HepG2 (cell line): ENCODE measurements around the gene ESYT1. TPM values are rescaled to one million over a fixed set of nuclear protein-coding genes. Genes with fewer than 3 reads are reported as not detected.
A peak's percentile ranks its signal among the peaks of the same experiment; 100 is the strongest.

Source experiments
- ARNT ChIP-seq: fragments of 450-650 bp; IDR thresholded peaks from 2 replicates; pipeline ENCODE4 v1.6.1; 2017
- FIP1L1 ChIP-seq: fragments of 200-400 bp; formaldehyde crosslinking; IDR thresholded peaks from 2 replicates; pipeline ENCODE4 v1.6.1; 2018; ENCODE audit warnings: low read depth, mild to moderate bottlenecking, low read length, moderate library complexity, borderline replicate concordance; ENCODE audit not compliant: insufficient read depth
- FLYWCH1 ChIP-seq: sonication (generic); formaldehyde crosslinking; IDR thresholded peaks from 2 replicates; pipeline ENCODE4 v1.8.1; 2023; ENCODE audit warnings: mild to moderate bottlenecking, missing genetic modification reagents
- GLI4 ChIP-seq: sonication (generic); formaldehyde crosslinking; IDR thresholded peaks from 2 replicates; pipeline ENCODE4 v1.5.1; 2020; ENCODE audit warnings: missing genetic modification reagents, mild to moderate bottlenecking, moderate library complexity, borderline replicate concordance
- HNRNPK ChIP-seq: fragments of 200-400 bp; formaldehyde crosslinking; IDR thresholded peaks from 2 replicates; pipeline ENCODE4 v1.6.1; 2018; ENCODE audit warnings: low read length, low read depth, moderate library complexity, mild to moderate bottlenecking; ENCODE audit not compliant: poor library complexity, severe bottlenecking
- KAT8 ChIP-seq: IDR thresholded peaks from 2 replicates; pipeline ENCODE4 v1.6.1; 2016; ENCODE audit warnings: missing genetic modification reagents, missing compliant biosample characterization
- KLF11 ChIP-seq: IDR thresholded peaks from 2 replicates; pipeline ENCODE4 v1.6.1; 2016; ENCODE audit warnings: missing compliant biosample characterization
- MAFK ChIP-seq, 2 experiments: IDR thresholded peaks in 1 of 2; conservative IDR thresholded peaks in 1 of 2; 2 replicates each; pipeline ENCODE4 v1.6.1; 2011; ENCODE audit warnings: improper control_type of control experiment in 2 of 2, low read length in 2 of 2
- MXD4 ChIP-seq: IDR thresholded peaks from 2 replicates; pipeline ENCODE4 v1.6.1; 2016; ENCODE audit warnings: mild to moderate bottlenecking, missing biosample characterization, missing genetic modification reagents
- NBN ChIP-seq: fragments of 450-650 bp; conservative IDR thresholded peaks from 2 replicates; pipeline ENCODE4 v1.6.1; 2017
- NFE2 ChIP-seq: sonication (generic); formaldehyde crosslinking; IDR thresholded peaks from 2 replicates; pipeline ENCODE4 v1.4.0; 2020; ENCODE audit warnings: missing genetic modification reagents
- SP140L ChIP-seq: sonication (generic); formaldehyde crosslinking; IDR thresholded peaks from 2 replicates; pipeline ENCODE4 v1.4.0; 2020; ENCODE audit warnings: missing genetic modification reagents, borderline replicate concordance
- SSRP1 ChIP-seq: IDR thresholded peaks from 2 replicates; pipeline ENCODE4 v1.6.1; 2016; ENCODE audit warnings: control low read depth
- STAG1 ChIP-seq: sonication (generic); formaldehyde crosslinking; IDR thresholded peaks from 2 replicates; pipeline ENCODE4 v1.4.0; 2020; ENCODE audit warnings: missing genetic modification reagents
- TP53 ChIP-seq: sonication (generic); formaldehyde crosslinking; conservative IDR thresholded peaks from 2 replicates; pipeline ENCODE4 v1.4.0; 2020; ENCODE audit warnings: missing genetic modification reagents
- U2AF1 ChIP-seq: fragments of 200-400 bp; formaldehyde crosslinking; optimal IDR thresholded peaks from 2 replicates; pipeline ENCODE3; 2017; ENCODE audit warnings: mild to moderate bottlenecking, low read depth, low read length
- ZNF264 ChIP-seq: sonication (generic); formaldehyde crosslinking; IDR thresholded peaks from 2 replicates; pipeline ENCODE4 v1.4.0; 2020; ENCODE audit warnings: missing genetic modification reagents
- ZNF350 ChIP-seq: sonication (generic); formaldehyde crosslinking; IDR thresholded peaks from 2 replicates; pipeline ENCODE4 v1.4.0; 2020; ENCODE audit warnings: mild to moderate bottlenecking, low read depth, missing genetic modification reagents, borderline replicate concordance
- ZNF446 ChIP-seq: sonication (generic); formaldehyde crosslinking; IDR thresholded peaks from 2 replicates; pipeline ENCODE4 v1.5.0; 2020; ENCODE audit warnings: mild to moderate bottlenecking, missing genetic modification reagents
- ZNF460 ChIP-seq: sonication (generic); formaldehyde crosslinking; IDR thresholded peaks from 2 replicates; pipeline ENCODE4 v1.5.1; 2020; ENCODE audit warnings: missing genetic modification reagents, mild to moderate bottlenecking, borderline replicate concordance
- ZNF484 ChIP-seq: sonication (generic); formaldehyde crosslinking; IDR thresholded peaks from 2 replicates; pipeline ENCODE4 v1.5.1; 2020; ENCODE audit warnings: mild to moderate bottlenecking, low read depth, missing genetic modification reagents, borderline replicate concordance
- ZNF550 ChIP-seq: sonication (generic); formaldehyde crosslinking; IDR thresholded peaks from 2 replicates; pipeline ENCODE4 v1.4.0; 2020; ENCODE audit warnings: mild to moderate bottlenecking, missing genetic modification reagents, borderline replicate concordance
- ZNF564 ChIP-seq: sonication (generic); formaldehyde crosslinking; IDR thresholded peaks from 2 replicates; pipeline ENCODE4 v1.8.1; 2023; ENCODE audit warnings: mild to moderate bottlenecking, missing genetic modification reagents
- ZNF598 ChIP-seq: sonication (generic); formaldehyde crosslinking; IDR thresholded peaks from 2 replicates; pipeline ENCODE4 v1.5.1; 2020; ENCODE audit warnings: mild to moderate bottlenecking, missing genetic modification reagents, borderline replicate concordance
- ZNF790 ChIP-seq: sonication (generic); formaldehyde crosslinking; IDR thresholded peaks from 2 replicates; pipeline ENCODE4 v1.8.0; 2022; ENCODE audit warnings: missing genetic modification reagents, mild to moderate bottlenecking, borderline replicate concordance
- ZNF839 ChIP-seq: sonication (generic); formaldehyde crosslinking; IDR thresholded peaks from 2 replicates; pipeline ENCODE4 v1.4.0; 2020; ENCODE audit warnings: missing genetic modification reagents, mild to moderate bottlenecking, borderline replicate concordance
- polyA plus RNA-seq, 8 experiments: library from polyadenylated mRNA; depleted of rRNA in 3 of 8; stranded (reverse) in 7 of 8; unstranded in 1 of 8; fragments of >200 nt; fragmentation: Illumina TruSeq in 4 of 8; extraction: Trizol in 4 of 8; gene quantifications; 2 replicates each; pipeline versions ENCODE4 v1.2.1 to v1.2.3, GENCODE V29; 2011 to 2016; ENCODE audit warnings: low read depth in 4 of 8, missing spikeins in 1 of 8, mixed read lengths in 1 of 8; ENCODE audit not compliant: insufficient read depth in 1 of 8
- total RNA-seq, 5 experiments: library from RNA; depleted of rRNA; stranded (reverse); fragments of >200 nt; fragmentation: Illumina TruSeq; extraction: Trizol; gene quantifications; 2 replicates each; pipeline ENCODE4 v1.2.3, GENCODE V29; 2016; ENCODE audit warnings: low read depth in 1 of 5
- TF ChIP-seq, protein P1 (sequence below): sonication (generic); formaldehyde crosslinking; IDR thresholded peaks from 2 replicates; pipeline ENCODE4 v1.8.0; 2022; ENCODE audit warnings: missing genetic modification reagents, low read depth, mild to moderate bottlenecking, borderline replicate concordance
- TF ChIP-seq, protein P2 (sequence below): sonication (generic); formaldehyde crosslinking; IDR thresholded peaks from 2 replicates; pipeline ENCODE4 v1.4.0; 2020; ENCODE audit warnings: missing genetic modification reagents
- TF ChIP-seq, protein P3 (sequence below): sonication (generic); formaldehyde crosslinking; IDR thresholded peaks from 2 replicates; pipeline ENCODE4 v1.5.1; 2020; ENCODE audit warnings: missing genetic modification reagents, mild to moderate bottlenecking, borderline replicate concordance

ESYT1 gene
- total and polyA plus RNA-seq, 2 of the 13 experiments (the other 11 are each of a cell fraction or from before 2014, with no cell fraction given), result 66.9 to 71.0 TPM

DNA sequence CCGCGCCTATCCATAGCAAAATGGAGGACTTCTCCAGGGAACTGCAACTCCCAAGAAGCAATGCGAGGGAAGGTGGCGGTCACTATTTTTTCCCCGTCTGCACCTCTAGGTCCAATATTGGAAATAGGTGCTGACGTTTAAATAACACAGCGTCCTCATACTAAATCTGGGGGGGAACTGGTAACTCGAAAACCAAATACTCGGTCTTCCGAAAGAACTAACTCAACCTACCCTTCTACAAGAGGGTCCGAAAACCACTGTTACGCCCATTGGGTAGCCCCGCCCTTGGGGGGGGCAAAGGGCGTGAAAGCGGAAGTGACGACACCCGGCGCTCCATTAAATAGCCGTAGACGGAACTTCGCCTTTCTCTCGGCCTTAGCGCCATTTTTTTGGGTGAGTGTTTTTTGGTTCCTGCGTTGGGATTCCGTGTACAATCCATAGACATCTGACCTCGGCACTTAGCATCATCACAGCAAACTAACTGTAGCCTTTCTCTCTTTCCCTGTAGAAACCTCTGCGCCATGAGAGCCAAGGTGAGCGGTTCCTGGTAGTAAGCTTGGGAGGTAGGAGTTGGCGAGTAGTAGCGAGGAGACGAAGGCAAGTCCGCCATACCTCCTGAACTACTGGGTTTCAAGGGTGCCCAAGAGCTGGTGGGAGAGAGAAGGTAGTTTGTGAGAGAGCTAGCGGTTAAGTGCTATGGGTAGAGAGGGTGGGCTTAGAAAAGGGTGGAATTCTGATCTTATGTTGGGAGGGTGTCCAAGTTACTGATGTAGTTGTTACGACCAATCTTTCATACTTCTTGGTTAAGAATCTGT is 11.6 kb upstream of the ESYT1 start, which contains the start of gene RPL41 (continued):
- TF ChIP-seq NFE2 (CRISPR knock-in tag) (no peak), FIP1L1 (no peak), ZNF350 (CRISPR knock-in tag) (peak; percentile 41; the same call in 1 of the 2 replicates), ZNF598 (CRISPR knock-in tag) (no peak), GLI4 (no peak; the same call in 1 of the 2 replicates), MXD4 (CRISPR knock-in tag) (peak; percentile 64; the same call in 1 of the 2 replicates), ZNF446 (CRISPR knock-in tag) (no peak), KAT8 (peak; percentile 86), ZNF460 (CRISPR knock-in tag) (no peak), ZNF484 (CRISPR knock-in tag) (peak; percentile 20; the same call in 1 of the 2 replicates), SP140L (peak; percentile 64; the same call in 1 of the 2 replicates), TP53 (0 out of 2 replicates have a peak, but pooled peaks have one; percentile 58), STAG1 (CRISPR knock-in tag) (no peak; the same call in 1 of the 2 replicates), ARNT (no peak), NBN (no peak), U2AF1 (no peak), ZNF264 (0 out of 2 replicates have a peak, but pooled peaks have one; percentile 16), ZNF790 (no peak), ZNF839 (CRISPR knock-in tag) (no peak), KLF11 (CRISPR knock-in tag) (0 out of 2 replicates have a peak, but pooled peaks have one; percentile 68), MAFK (conservative IDR thresholded peaks at IDR 0.05 in 1 of 2, IDR thresholded peaks at IDR 0.05 in 1 of 2; ENCODE audit: low read length in 2 of 2) (no peak), ZNF564 (CRISPR knock-in tag) (no peak), HNRNPK (no peak), FLYWCH1 (CRISPR knock-in tag) (no peak), SSRP1 (peak; percentile 88; the same call in 1 of the 2 replicates), ZNF550 (no peak)
- TF ChIP-seq, protein P1, sequence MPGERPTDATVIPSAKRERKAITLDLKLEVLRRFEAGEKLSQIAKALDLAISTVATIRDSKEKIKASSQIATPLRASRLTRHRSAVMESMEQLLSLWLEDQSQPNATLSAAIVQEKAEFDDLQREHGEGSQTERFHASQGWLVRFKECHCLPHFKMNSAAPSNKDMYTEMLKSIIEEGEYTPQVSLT (CRISPR knock-in tag), result 0 out of 2 replicates have a peak, but pooled peaks have one; percentile 50
- TF ChIP-seq, protein P2, sequence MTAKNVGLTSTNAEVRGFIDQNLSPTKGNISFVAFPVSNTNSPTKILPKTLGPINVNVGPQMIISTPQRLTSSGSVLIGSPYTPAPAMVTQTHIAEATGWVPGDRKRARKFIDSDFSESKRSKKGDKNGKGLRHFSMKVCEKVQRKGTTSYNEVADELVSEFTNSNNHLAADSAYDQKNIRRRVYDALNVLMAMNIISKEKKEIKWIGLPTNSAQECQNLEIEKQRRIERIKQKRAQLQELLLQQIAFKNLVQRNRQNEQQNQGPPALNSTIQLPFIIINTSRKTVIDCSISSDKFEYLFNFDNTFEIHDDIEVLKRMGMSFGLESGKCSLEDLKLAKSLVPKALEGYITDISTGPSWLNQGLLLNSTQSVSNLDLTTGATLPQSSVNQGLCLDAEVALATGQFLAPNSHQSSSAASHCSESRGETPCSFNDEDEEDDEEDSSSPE (CRISPR knock-in tag), result peak; percentile 79
- TF ChIP-seq, protein P3, sequence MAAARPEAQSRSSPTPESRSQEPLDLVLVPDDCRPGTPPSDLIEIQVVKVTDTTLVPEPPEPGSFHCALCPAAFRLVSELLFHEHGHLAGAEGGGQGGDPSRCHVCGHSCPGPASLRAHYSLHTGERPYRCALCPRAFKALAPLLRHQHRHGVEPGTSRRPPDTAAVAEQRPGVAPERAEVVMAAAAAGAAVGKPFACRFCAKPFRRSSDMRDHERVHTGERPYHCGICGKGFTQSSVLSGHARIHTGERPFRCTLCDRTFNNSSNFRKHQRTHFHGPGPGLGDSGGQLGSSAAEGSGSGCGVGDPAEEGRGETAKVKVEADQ (CRISPR knock-in tag), result no peak
